Stimulated activated CD4-positive, alpha-beta T cell treated with anti-CD3 and anti-CD28 coated beads, Interleukin-4, amount 100 ng/mL, for 1 hour (primary cell): ENCODE data around the gene SPATA31C1.

Experiments
- DNase-seq: peaks from one replicate; pipeline ENCODE4 v3.0.0-alpha.2; 2020

SPATA31C1 gene

GRCh38 chr9:87944096-87944495 is 26.3 kb downstream of the SPATA31C1 start:
- no peak for DNase-seq

- DNase-seq: no peak
Measured at GRCh38 chr9:87944682-87945081, 26.9 kb downstream of the SPATA31C1 start.

DNA sequence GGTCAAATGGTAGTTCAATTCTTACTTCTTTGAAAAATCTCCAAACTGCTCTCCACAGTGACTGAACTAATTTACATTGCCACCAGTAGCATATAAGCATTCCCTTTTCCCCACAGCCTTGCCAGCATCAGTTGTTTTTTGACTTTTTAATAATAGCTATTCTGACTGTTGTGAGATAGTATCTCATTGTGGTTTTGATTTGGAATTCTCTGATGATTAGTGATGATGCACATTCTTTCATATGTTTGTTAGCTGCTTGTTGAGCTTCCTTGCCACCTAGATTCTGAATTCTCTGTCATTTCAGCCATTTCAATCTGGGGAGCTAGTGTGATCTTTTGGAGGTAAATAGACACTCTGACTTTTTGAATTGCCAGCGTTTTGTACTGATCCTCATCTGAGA is 32.5 kb downstream of the SPATA31C1 start:
- DNase-seq: no peak

- no peak for DNase-seq
Measured at GRCh38 chr9:87950765-87951488, 33.2 kb downstream of the SPATA31C1 start.

- no peak for DNase-seq
Measured at GRCh38 chr9:87954230-87954629, 36.5 kb downstream of the SPATA31C1 start.

- DNase-seq: no peak
Measured at GRCh38 chr9:87957839-87958238, 40.1 kb downstream of the SPATA31C1 start.

- no peak for DNase-seq
Measured at GRCh38 chr9:87958591-87958990, 40.8 kb downstream of the SPATA31C1 start.

DNA sequence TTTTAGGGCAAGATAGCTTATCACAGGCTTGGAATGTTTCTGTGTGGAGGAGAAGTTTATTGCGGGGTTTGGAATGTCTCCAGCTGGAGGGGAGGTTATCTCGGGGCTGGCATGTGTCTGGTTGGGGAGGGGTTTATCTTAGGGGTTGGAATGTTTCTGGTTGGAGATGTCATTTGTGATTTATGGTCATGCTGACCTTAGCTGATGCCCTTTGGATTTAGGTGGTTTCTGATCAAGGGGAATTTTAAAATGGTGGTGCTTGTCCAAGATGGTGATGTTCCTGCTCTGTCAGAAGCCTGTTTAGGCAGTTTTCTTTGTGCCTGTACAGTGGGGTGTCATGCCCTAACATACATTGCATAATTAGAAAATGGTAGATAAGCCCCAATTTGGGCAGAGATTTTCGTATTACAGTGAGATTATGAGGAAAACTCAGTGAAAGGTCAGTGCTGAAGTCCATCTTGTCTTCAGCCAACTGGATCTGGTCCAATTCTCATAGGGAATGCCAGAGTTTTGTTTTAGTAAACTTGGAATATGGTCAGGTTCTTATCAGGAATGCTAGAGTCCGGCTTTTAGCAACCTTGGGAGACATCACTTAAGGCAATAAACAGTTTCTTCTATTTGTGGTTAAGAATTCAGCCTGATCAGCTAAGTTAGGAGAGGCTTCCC is 42.3 kb downstream of the SPATA31C1 start:
- no peak for DNase-seq

DNA sequence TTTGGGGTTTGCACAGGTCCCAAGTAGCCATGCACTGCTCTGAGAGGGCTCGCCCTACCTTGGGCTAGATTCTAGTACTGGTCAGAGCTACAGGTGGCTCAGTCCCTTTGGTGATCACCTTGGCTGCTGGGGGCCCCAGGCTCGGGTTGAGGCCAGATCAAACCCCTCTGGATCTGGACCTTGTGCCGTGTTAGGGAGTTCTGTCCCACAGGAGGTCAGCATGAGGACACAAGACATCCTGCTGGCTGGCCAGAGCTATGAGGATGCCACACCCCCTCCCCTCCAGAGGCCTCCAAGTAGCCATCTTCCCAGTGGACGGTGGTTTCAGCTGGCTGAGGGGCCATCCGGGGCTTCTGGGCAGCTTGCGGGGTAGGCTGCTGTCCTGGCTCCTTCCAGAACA is 46.0 kb downstream of the SPATA31C1 start:
- no peak for DNase-seq

GRCh38 chr9:87964826-87965225 is 47.1 kb downstream of the SPATA31C1 start:
- no peak for DNase-seq

- DNase-seq: no peak
Measured at GRCh38 chr9:87968155-87968554, 50.4 kb downstream of the SPATA31C1 start.

GRCh38 chr9:87970602-87971001 is 52.8 kb downstream of the SPATA31C1 start:
- no peak for DNase-seq

DNA sequence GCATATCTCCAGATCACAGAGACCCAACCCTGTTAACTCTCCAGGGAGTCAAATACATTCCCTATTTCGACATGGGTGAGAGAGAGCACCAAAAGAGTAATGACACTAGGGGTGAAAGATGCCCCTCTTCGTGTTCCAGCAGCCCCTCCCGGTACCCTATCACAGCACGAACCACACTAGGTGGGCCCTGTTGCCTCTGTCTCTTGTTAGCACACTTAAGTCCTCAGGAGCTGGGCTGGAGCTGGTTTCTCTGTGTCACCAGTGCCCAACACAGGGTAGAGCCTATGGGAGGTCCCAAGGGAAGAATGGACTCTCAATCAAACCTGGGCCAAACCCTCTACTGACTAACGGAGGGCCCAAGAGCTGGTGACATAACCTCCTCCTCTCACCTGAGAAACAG is 55.4 kb downstream of the SPATA31C1 start:
- no peak for DNase-seq
